Activated T-helper 9 cell treated with anti-CD3 and anti-CD28 coated beads, Interleukin-2, amount 50 U/mL, for 16 hours (primary cell): Measurements from ENCODE around the gene NR4A2.
"Not testable (repeated sequence)": the region's sequence is repeated elsewhere in the genome, so short reads cannot be mapped to it uniquely, and the experiment has no call there.

Experiments
- DNase-seq: peaks from one replicate; pipeline ENCODE4 v3.0.0-alpha.2; 2020; ENCODE audit warnings: low read depth

Gene NR4A2

DNA sequence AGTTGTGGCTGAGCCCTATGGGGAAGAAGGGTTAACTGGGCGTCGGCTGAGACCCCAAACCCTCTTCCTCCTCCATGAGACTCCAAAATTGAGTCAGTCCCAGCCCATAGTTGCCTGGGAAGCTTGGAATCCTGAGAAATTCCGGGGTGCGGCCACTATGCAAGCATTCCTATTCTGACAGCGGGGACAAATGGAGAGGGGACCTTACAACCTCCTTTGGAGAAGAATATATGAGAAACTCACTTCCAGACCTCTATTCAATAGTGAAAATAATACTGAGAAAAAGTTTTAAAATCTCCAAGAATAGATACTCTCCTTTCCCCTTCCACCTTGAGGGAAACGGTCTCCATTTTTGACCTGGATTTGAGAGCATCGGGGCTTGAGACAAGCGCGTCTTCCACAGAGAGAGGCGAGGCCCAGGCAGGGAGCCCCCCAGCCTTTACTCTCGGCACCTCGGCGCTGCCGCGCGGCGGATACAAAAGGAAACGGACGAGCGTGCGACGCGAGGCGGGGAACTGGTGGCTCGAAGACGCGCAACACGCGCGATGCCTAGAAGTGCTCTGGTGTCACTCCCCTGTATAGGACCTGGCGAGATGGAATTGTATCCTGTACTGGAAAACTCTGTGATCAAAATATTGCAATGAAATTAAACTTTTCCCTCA lies 11.1 kb downstream of the NR4A2 start:
- no peak for DNase-seq

DNA sequence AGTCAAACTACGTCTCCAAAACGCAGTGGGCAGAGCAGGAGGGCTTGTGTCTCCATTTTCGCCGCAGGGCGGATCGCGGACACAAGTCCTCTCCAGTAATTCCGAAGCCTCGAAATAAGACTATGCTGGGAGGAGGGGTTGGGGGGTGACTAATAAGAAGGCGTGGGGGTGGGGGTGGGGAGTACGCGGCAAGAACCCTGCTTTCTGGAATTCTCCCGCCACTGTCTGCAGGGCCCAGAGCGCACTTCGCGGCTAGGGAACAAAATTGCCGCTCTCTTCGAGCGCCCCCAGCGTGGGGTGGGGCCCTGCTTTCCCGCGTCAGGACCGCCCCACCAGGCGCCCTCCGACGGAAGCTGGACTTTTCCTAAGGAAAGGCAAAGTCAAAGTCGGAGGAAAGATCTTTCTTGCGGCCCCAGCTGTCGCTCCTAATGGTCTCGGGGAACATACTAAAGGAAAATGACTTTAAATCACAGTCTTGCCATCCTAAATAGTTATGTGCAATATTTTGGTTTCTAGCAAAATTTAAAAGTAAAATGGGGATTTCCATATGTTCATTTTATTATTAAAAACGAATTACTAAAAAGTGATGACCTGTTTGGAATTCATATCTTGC lies 11.9 kb downstream of the NR4A2 start:
- DNase-seq: no peak

DNA sequence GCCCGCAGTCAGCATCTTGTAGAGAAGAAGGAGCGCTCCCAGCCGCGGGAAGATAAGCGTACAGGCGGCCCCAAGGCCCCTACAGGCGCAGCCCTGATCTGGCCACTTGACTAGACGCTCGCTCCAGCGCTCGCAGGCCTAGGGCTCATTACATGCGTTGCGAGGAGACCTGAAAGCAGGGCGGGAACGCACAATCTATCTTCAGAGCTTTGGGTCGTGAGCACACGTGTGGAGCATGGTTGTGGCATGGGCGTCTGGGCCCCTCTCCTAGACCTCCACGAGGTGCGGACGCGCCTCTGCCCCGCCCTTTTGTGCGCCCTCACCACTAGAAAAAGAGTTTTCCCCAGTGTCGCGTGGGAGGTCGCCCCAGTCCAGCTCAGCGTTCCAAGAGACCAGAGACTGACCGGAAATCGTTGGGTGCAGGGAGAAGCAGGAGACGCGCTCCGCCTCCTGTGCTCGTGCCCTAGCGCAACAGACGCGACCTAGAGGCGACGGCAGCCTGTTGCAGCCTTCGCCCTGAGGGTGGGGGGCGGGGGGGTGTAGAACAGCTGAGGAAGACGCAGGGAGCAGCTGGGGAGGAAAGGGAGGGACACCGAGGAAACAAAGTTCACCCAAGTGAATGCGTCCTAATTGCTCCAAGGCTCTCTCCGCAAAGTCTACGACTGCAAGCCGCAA lies 12.6 kb downstream of the NR4A2 start:
- DNase-seq: no peak

DNA sequence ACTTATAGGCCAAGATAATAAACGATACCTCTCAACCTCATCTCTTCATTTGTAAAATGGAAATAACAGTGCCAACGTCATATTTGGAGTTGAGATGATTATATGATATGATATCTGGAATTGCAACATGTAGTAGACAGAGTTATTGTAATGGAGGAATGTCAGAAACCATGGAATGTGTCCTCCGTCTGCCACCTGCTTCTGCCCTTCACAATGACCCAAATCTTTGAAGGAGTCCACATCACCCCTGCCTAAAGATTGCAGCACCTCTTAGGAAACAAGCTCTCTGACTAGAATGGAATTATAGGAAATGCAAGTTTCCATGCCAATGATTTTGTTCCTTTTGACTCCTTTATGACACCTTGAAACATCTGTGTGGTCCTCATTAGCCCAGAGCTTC lies 14.9 kb downstream of the NR4A2 start:
- DNase-seq: no peak

DNA sequence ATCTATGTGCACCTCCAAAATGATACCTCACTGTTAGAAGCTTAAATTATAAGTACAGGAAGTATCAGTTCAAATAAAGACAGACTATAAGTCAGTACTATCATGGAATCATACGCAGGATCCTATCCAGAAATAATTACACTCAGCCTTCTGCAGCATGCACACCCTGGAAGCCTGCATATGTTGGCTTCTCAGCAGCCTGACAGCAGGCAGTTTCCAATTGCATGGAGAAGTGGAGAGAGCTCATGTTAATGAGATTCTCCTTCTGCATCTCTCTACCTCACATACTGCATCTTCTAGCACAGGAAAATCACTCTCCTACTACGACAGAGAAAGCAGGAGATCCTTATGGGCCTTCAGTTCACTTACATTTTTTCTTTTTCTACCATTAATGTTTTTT lies 20.5 kb downstream of the NR4A2 start:
- no peak for DNase-seq

DNA sequence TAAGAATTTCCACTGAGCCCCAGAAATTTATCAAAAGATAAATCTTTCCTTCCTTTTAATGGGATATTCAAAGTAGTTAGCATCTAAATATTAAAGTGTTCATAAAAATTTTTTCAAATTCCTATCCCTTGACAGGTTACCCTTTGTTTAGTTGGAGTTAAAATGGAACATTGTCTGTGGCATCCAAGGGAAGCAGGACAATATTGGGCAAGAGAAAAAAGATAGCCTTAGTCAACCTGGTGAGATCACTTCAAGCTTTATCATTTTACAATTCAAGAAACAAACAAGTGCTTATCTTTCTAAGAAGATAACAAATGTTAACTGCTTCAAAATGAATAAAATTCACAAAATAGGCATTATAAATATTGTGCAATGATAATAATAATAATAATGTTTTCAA lies 21.7 kb downstream of the NR4A2 start:
- no peak for DNase-seq

DNA sequence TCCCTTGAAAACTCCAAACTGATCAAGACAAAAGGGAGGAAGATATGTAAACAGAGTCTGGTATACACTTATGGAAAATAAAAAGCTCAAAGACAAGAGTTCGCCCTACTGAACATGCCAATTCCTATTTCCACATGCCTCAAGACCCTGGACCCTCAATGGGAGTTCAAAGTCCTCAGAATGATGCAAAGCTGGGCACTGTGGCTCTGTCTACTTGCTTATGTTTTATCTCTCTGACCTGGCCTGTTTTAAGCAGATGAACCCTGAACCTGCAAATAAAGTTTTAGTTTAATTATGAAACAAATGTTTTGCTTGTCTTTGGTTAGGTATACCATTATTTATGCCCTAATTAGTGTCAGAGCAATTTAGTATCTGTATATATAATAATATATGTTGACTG lies 22.6 kb downstream of the NR4A2 start:
- DNase-seq: no peak

DNA sequence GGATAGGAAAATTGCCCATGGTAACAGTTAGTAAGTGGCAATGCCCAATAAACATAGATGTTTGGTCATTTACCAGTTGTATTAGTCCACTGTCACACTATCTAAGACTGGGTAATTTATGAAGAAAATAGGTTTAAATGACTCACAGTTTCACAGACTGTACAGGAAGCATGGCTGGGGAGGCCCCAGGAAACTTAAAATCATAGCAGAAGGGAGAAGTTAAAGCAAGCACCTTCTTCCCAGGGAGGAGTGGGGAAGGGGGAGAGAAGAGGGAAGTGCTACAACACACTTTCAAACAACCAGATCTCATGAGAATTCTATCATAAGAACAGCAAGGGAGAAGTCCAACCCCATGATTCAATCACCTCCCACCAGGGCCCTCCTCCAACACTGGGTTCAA lies 23.4 kb downstream of the NR4A2 start:
- no peak for DNase-seq

DNA sequence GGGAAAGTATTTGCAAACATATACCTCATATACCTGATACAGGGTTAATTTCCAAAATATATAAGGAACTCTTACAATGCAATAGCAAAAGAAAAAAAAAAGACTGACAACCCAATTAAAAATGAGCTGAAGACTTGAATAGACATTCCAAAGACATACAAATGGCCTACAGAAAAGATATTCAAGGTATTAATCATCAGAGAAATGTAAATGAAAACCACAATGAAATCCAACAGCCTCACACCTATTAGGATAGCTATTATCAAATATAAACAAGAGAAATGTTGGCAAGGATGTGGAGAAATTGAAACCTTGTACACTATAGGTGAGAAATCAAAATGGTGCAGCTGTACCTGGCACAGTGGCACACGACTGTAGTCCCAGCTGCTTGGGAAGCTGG lies 25.7 kb downstream of the NR4A2 start:
- no peak for DNase-seq

DNA sequence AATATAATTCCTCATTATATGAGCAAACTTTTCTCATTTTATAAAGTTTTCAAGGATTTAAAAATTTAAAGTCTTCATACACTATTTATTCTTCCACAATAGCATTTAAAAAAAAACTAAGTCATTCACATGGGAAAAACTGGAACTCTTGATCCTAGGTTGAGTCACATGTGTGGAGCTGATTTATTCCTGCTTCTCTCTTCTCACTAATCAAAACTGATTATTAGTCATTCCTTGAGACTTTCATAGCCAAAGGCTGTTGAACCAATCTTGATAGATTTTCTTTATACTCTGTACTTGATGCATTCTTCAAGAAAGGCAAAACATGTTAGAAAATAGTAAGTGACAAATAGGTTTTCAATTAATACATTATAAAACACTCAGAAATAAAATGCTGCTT lies 27.4 kb downstream of the NR4A2 start:
- DNase-seq: no peak

DNA sequence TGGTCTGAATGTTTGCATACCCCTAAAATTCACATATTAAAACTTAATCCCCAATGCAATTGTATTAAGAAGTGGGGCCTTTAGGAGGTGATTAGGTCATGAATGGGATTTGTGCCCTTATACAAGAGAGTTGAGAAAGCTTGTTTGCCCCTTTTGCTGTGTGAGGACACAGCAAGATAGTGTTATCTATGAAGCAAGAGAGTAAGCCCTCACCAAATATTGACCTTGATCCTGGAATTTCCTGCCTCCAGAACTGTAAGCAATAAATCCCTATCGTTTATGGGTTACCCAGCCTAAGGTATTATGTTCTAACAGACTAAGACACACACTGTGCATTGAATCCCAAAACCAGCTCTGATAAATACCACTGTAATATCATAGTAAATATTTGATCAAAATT lies 32.2 kb downstream of the NR4A2 start:
- DNase-seq: no peak

DNA sequence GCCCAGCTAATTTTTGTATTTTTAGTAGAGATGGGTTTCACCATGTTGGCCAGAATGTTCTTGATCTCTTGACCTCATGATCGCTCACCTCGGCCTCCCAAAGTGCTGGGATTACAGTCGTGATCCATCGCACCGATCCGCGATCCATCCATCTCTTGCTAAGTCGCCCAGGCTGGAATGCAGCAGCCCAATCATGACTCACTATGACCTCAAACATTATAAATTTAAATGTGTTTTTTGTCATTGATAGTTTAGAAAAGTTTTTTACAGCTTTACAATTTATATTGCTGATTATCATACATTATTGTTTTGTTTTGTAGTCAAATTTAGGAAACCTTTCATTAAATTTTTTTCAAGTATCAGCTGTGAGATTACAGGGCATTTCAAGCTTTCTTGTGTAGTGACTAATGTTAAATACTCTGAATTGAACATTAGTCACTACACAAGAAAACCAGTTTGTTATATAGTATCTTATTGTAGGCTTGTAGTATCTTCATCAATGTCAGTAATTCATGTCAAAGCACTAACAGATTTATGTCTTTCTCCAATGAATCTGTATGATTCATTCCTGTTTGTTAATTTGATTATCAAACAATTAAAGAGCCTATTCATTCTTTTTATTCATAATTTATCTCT lies 37.5 kb downstream of the NR4A2 start:
- no peak for DNase-seq

DNA sequence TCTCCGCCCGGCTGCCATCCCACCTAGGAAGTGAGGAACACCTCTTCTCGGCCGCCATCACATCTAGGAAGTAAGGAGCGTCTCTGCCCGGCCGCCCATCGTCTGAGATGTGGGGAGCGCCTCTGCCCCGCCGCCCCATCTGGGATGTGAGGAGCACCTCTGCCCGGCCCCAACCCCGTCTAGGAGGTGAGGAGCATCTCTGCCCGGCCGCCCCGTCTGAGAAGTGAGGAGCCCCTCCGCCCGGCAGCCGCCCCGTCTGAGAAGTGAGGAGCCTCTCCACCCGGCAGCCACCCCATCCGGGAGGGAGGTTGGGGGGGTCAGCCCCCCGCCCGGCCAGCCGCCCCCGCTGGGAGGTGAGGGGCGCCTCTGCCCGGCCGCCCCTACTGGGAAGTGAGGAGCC lies 39.1 kb downstream of the NR4A2 start:
- not testable (repeated sequence) for DNase-seq

DNA sequence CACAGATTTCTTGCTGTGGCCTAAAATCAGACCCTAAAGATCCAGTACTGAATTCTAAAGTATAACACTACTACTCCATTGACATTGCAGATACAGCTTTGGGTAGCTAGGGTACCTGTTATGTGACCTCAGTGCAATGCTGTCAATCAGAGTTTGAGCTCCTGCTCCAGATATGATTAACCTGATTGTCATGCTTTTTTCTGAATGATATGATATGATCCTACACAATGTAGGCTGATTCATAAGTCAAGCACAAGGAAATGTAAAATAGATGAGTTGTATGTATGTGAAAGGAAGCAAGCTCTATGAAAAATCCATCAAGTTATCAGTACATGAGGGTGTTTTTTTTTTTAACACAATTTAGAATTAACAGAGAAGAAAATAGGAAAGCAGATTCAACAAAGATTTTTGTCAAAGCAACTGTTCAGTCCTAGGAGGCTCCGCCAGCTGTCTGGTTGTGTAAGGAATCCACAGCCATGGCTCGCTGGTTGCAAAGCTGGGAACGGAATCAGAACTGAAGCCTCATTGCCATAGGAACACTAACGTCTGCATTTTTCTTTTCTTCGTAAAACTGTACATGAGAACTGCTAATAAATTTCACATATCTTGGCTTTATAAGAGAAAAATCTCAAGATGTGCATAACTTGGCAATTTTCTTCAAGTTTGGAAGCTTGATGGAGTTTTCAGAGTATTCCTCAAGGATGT lies 52.9 kb downstream of the NR4A2 start:
- DNase-seq: no peak
